Transverse colon (tissue), 4 donors: ENCODE measurements around the gene ANGPTL5.

Experiments
- POLR2A ChIP-seq: fragments of 450-650 bp; IDR thresholded peaks from one replicate; pipeline ENCODE4 v1.6.1; 2016; ENCODE audit warnings: antibody characterized with exemption, mild to moderate bottlenecking, moderate library complexity
- POLR2AphosphoS5 ChIP-seq, 3 donors: sonication (generic); formaldehyde crosslinking; IDR thresholded peaks; one replicate each; pipeline ENCODE4 v1.6.1; 2016; ENCODE audit warnings: antibody characterized with exemption in 3 of 3
- TF ChIP-seq, protein P1 (sequence below), 5 experiments: fragments of 200-600 bp in 3 of 5; fragments of 450-650 bp in 2 of 5; sonication (generic) in 3 of 5; IDR thresholded peaks; 1 replicate in 2 of 5; 2 replicates in 3 of 5; pipeline ENCODE4 v1.5.1; 2016 to 2017; ENCODE audit warnings: antibody characterized with exemption in 5 of 5, inconsistent platforms in 3 of 5, mild to moderate bottlenecking in 2 of 5, moderate library complexity in 1 of 5

GRCh38 chr11:101912823-101913284 is 3.5 kb downstream of the ANGPTL5 start:
- TF ChIP-seq, protein P1, sequence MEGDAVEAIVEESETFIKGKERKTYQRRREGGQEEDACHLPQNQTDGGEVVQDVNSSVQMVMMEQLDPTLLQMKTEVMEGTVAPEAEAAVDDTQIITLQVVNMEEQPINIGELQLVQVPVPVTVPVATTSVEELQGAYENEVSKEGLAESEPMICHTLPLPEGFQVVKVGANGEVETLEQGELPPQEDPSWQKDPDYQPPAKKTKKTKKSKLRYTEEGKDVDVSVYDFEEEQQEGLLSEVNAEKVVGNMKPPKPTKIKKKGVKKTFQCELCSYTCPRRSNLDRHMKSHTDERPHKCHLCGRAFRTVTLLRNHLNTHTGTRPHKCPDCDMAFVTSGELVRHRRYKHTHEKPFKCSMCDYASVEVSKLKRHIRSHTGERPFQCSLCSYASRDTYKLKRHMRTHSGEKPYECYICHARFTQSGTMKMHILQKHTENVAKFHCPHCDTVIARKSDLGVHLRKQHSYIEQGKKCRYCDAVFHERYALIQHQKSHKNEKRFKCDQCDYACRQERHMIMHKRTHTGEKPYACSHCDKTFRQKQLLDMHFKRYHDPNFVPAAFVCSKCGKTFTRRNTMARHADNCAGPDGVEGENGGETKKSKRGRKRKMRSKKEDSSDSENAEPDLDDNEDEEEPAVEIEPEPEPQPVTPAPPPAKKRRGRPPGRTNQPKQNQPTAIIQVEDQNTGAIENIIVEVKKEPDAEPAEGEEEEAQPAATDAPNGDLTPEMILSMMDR (IDR thresholded peaks at IDR 0.05) = no peak
- TF ChIP-seq POLR2A (no peak), POLR2AphosphoS5 (IDR thresholded peaks at IDR 0.05) (no peak)
